GM19240 (cell line): ENCODE measurements around the gene MTA3.

ENCODE experiments used
- DNase-seq: peaks from one replicate; pipeline ENCODE4 v3.0.0; 2011; ENCODE audit warnings: low spot score; ENCODE audit not compliant: insufficient read length

Gene MTA3

GRCh38 chr2:42758751-42759150, 190.3 kb downstream of the MTA3 start:
- DNase-seq = no peak

- DNase-seq = no peak
Observed at GRCh38 chr2:42761554-42761953, 193.1 kb downstream of the MTA3 start.

GRCh38 chr2:42762155-42762554, 193.7 kb downstream of the MTA3 start:
- DNase-seq = no peak

DNA sequence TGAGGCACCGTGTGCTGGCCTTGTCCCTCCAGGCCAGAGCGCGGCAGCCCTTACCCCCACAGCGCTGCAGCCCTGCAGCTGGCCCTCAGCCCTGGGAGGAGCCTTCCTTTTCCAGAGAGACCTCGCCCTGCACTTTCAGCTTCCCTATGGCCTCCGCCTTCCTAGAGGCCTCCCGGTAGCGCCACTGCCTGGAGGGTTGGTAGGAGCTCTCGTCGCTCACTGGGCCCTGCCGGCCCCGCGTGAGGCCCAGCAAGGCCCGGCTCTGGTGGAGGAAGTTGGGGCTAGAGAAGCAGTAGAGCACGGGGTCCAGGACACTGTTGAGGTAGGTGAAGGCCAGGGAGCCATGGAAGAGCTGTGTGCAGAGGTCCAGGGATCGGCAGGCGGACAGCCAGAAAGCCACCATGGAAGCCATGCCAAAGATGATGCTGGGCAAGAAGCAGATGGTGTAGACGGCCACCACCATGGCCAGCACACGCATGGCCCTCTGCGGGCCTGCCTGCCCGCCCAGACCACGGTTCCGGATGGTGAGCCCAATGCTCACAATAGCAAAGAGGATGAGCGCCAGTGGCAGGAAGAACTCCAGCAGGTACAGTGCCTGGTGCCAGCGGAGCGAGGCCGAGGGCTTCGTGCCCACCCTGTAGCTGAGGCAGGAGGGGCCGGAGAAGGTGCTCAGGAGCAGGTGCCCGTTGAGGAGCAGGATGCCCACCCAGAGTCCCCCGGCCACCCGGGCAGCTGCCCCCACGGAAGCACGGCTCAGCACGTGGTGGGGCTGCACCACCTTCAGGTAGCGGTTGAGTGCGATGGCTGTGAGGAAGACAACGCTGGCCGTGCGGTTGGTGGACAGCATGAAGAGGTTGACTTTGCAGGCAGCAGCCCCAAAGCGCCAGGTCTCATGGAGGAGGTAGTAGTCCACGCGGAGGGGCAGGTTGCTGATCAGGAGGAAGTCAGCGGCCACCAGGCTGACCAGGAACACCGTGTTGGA, 194.7 kb downstream of the MTA3 start:
- DNase-seq = no peak

- DNase-seq = no peak
Observed at GRCh38 chr2:42764096-42764495, 195.7 kb downstream of the MTA3 start, which contains the start of gene OXER1. TSS of gene OXER1 (minus strand) at chr2:42764135. CDS start at chr2:42764062, 73 bp downstream.

GRCh38 chr2:42764901-42765300, 196.5 kb downstream of the MTA3 start:
- DNase-seq = no peak

- no peak for DNase-seq
Observed at GRCh38 chr2:42765686-42766085, 197.3 kb downstream of the MTA3 start.

DNA sequence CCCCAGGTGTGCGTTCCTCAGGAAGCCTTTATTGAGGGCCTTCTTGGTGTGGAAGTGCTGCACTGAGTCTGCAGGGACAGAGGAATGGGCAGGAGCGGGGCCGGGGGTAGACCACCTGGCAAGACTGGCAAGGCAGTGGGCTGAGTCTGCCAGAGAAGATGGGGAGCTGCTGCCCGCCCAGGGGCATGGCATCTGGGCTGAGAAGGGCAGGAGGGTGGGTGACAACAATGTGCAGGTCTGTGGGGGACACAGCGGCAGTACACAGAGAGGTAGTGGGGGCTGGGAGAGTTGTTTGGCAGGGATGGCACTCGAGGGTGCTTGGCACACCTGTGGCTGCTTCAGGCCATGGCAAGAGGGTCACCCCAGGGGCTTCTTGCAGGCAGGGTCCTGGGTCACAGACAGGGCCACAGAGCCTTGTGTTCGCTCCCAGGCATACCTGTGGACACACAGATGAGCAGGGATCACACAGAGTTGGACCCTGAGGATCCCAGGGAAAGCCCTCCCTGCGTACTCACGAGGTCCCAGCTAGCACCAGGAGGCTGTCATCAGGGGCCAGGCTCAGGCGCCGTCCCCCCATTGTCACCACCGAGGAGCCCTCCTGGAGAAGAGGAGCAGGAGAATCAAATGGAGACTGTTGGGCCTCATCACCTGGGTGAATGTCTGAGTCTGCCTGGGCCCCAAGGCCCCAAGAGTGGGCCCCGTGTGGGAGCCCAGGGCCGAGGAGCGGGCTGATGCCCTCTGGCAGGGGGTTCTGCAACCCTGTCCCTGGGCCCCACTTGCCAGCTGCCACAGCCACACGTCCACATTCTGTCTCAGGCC, 198.9 kb downstream of the MTA3 start:
- no peak for DNase-seq

DNA sequence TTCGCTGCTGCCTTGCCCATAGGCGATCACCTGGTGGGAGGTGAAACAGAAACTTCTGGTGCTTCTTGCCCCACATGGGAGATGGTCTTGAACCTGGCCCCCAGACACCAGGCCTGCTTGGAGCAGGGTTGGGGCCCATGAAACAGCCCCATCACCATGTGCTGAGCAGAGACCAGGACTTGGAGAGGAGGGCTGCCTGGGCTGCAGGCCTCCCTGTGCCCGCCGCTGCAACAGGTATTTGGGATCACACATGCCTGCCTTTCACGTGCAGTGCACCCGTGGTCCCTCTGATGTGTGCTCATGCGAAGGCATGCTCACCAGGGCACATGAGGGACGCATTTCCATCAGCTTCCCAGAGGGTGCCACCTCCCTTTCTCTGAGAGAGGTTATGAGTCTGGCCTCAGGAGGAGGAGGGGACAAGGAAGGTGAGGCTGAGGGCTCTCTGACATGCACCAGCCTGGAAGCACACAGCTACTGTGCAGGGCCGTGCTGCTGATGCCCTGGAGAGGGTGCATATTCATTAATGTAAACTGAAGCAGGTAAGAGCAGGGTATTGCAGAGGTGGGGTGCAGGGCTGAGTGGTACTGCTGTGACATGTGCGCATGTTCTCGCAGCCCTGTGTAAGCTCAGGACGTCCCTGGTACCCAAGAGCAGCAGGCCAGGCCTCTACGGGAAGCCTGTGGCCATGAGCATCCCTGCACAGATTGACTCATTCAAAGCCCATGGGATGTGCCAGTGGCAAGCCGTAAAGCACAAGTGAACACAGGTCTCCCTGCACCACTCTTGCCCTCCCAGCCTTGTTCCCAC, 199.7 kb downstream of the MTA3 start:
- no peak for DNase-seq

GRCh38 chr2:42768706-42769256, 200.3 kb downstream of the MTA3 start:
- no peak for DNase-seq

GRCh38 chr2:42769583-42770287, 201.3 kb downstream of the MTA3 start:
- no peak for DNase-seq

DNA sequence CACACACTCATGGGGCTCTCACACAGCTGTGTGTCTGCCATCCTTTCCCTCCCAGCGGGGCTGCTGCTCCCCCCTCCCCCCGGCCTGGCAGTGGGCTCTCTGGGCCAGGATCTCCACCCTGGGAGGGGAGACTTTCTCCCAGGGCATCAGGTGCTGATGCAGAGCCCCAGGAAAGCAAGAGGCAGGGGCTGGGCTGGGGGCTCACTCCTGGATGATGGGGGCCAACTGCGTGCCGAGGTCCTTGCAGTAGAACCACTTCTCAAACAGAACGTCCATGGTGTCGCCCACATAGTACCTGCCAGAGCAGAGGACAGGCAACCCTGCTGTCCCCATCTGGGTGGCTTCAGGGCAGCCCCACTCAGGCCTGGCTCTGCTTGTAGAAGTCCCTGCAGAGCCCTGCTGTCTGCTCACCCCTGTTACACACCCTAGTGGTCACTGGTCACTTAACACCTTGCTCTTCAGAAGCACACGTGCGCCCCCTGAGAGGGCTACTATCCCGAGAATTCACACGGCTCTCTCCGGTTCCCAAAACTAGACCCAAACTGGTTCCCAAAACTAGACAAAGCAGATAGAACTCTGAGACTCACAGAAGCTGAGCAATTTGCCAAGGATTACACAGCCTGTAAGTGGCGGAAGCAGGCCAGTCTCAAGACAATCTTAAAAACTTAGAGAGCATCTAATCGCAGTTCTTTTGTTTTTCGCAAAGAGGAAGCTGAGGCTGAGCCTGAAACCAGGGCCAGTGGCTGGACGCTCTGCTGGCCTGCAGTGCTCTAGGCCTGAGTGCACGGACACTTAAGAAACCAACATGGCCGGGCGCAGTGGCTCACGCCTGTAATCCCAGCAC, 202.1 kb downstream of the MTA3 start:
- DNase-seq = no peak

DNA sequence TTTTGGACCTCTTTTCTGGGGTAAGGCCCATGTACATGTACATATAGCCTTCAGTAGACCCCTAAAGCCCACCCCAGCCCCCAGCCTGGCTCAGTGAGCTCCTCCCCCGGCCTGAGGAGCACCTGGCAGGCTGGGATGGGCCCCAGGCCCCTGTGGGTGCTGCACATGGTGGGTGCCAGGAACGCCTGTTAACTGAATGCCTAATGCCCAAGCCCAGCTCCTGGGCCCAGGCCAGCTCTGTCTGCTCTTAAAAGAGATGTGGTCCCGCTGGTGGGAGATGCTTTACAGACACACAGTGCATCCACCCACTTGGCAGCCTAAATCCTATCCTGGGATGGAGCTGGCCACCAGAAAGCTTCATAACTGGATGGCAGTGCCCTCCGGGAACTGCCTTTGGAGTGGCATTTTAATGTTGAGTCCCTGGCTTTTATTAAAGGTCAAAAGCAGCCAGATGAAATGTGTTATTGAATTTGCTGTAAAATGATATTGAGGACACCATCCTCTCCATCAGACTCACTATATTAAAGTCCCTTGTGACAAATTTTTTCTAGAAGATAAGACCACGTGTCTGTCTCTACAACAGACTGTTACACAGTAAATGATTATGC, 203.2 kb downstream of the MTA3 start:
- no peak for DNase-seq

- DNase-seq = no peak
Observed at GRCh38 chr2:42775186-42775585, 206.8 kb downstream of the MTA3 start.

- DNase-seq = no peak
Observed at GRCh38 chr2:42775810-42776209, 207.4 kb downstream of the MTA3 start.

DNA sequence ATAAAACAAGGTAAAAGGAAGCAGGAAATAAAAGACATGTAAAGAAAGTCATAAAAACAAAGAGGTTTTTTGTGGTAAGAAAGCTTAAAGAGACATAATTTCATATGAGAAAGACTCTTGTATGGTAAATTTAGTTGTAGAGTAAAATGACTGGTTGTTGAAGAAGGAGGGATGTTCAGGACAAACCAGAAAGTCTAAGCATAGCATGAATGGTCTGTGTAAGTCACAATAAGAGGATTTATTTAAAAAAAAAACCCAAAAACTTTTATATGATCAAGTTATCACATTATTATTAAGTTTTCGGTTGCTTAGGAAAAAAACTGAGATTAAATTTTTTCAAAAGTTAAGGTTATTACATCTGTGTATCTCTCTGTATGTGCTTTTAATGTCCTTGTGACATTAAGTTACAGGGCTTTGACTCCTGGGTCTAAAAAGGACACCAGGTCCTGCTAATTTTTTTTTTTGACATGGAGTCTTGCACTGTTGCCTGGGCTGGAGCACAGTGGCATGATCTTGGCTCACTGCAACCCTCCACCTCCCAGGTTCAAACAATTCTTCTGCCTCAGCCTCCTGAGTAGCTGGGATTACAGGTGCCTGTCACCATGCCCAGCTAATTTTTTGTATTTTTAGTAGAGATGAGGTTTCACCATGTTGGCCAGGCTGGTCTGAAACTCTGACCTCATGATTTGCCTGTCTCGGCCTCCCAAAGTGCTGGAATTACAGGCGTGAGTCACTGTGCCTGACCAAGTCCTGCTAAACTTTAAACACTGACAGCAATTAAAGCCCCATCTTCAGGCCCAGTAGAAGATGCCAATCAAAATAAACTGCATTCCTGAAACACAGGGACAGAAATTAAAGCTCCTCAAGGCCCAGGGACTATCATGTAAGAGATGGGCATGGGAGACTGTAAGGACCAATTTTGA, 209.7 kb downstream of the MTA3 start:
- DNase-seq = no peak

DNA sequence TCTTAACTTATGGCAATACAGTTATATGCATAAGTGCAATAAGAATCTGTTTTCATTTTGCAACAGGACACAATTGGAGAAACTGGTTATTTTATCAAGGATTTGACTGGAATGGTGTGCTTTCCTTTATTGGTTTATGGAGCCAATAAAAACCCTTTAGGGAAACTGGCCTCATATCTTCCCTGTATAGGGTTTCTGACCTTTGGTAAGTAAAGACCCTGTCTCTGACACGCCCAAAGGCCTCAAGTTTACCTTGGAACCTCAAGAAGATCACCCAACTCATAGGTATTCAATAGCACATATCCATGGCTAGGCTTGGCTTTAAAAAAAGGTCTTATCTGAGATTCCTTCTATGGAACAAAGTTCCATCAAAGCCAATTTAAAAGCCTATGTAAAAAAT, 212.7 kb downstream of the MTA3 start:
- no peak for DNase-seq

GRCh38 chr2:42783511-42783910, 215.1 kb downstream of the MTA3 start:
- no peak for DNase-seq
